Measurements from ENCODE around the gene CFAP99.

GRCh38 chr4:2388429-2389182 is 30.1 kb upstream of the CFAP99 start:
- TF ChIP-seq CTCF (conservative IDR thresholded peaks at IDR 0.05; ENCODE audit: low read depth in 2 of 2) (no peak), EZH2 (IDR thresholded peaks at IDR 0.05; ENCODE audit: low read depth, unreplicated experiment) (no peak), EZH2phosphoT487 (IDR thresholded peaks at IDR 0.05; ENCODE audit: unreplicated experiment) (no peak), POLR2AphosphoS5 (IDR thresholded peaks at IDR 0.05; ENCODE audit: low read depth) (no peak), REST (IDR thresholded peaks at IDR 0.05; ENCODE audit: unreplicated experiment) (no peak), CREB1 (CRISPR knock-in tag; IDR thresholded peaks at IDR 0.05; ENCODE audit: low read depth) (no peak), STAT1 (IDR thresholded peaks at IDR 0.05; ENCODE audit: unreplicated experiment) (no peak), JUNB (IDR thresholded peaks at IDR 0.05; ENCODE audit: unreplicated experiment) (no peak), ZNF114 (CRISPR knock-in tag; IDR thresholded peaks at IDR 0.05) (no peak), ETS1 (IDR thresholded peaks at IDR 0.05) (no peak), ZNF331 (CRISPR knock-in tag; IDR thresholded peaks at IDR 0.05; ENCODE audit: low read depth) (no peak), NANOG (IDR thresholded peaks at IDR 0.05; ENCODE audit: borderline replicate concordance) (no peak)

Data from GM23338 (cell line).